ENCODE data around the gene OR2C1. TPM values are rescaled to one million over a fixed set of nuclear protein-coding genes. Genes with fewer than 3 reads are reported as not detected.

Gene OR2C1
- total RNA-seq, 1 experiment from 2014 or later, result not detected

DNA sequence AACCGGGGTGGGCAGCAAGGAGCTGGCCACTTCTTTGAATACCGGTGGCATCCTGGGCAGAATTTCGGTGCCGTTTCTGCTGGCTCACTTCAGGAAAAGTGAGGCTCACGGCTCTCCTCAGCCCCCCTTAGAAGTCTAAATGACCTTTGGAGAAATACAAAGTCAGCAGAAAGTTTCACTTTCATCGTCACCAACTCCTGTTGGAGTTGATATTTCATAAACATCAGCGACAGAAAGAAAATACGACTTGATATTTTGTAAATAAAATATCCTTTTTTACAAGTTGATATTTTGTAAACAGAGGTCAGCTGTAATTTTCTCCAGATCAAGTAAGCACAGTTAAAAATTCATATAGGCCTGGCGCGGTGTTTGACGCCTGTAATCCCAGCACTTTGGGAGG is 49.6 kb upstream of the OR2C1 start:
- no peak overlapping the region for H4K8ac ChIP-seq (replicated peaks; ENCODE audit: insufficient read length, low read depth, low read length)
- peak overlapping the region; percentile 34 for H3K4me2 ChIP-seq (ENCODE audit: insufficient read depth, insufficient read length, low read length)
- H3K4ac ChIP-seq (ENCODE audit: low read depth, low read length), result no peak overlapping the region
- H3K79me2 ChIP-seq (ENCODE audit: insufficient read depth, low read length), result no peaks in the 10 kb centered on the region
- H2BK120ac ChIP-seq (ENCODE audit: low read depth, low read length, poor library complexity, severe bottlenecking), result no peak overlapping the region
- H2BK20ac ChIP-seq (ENCODE audit: low read depth, low read length, poor library complexity, severe bottlenecking), result no peak overlapping the region
- DNase-seq, result no peak
- Mint-ChIP-seq H3K9me3 (peaks cover 78 to 86% of the 10 kb centered on the region in 2 experiments), H3K27me3 (ENCODE audit: low read depth) (peaks cover 15% of the 10 kb centered on the region), H3K4me1 (peaks cover 7% of the 10 kb centered on the region in 2 experiments; a peak in 1 of 4 replicates), H3K4me3 (peak overlapping the region; percentile 77 to 81), H3K27ac (no peak overlapping the region), H3K36me3 (ENCODE audit: insufficient read depth in 1 of 3, low read depth in 3 of 3) (peaks cover 72 to 83% (median 79%) of the 10 kb centered on the region in 3 experiments)
- H3K23me2 ChIP-seq (ENCODE audit: insufficient read length, low read depth, low read length, poor library complexity, severe bottlenecking), result peaks cover 5% of the 10 kb centered on the region
- no peak overlapping the region for H3K23ac ChIP-seq (ENCODE audit: insufficient read length, low read depth, low read length)
- H2BK5ac ChIP-seq (ENCODE audit: insufficient read length, low read length), result no peak overlapping the region
- no peak overlapping the region for H3K9ac ChIP-seq (ENCODE audit: extremely low read depth, insufficient read length, low read length)
- no peak overlapping the region for H3K18ac ChIP-seq (ENCODE audit: insufficient read length, low read depth, low read length)
- H3K27ac ChIP-seq (ENCODE audit: insufficient read length, low read depth, low read length), result no peak overlapping the region
- H3K4me1 ChIP-seq (ENCODE audit: insufficient read depth, low read length), result 0 out of 2 replicates have a peak, but pooled peaks cover 4% of the 10 kb centered on the region
- peaks cover 38% of the 10 kb centered on the region for H3K9me3 ChIP-seq (ENCODE audit: control insufficient read depth, low read depth, low read length)
- no peak overlapping the region for H4K91ac ChIP-seq (ENCODE audit: insufficient read length, low read depth, low read length)
- no peak overlapping the region for H2AFZ ChIP-seq (ENCODE audit: low read length)
- no CpG with 5 or more reads among the region's 11 CpGs for WGBS (ENCODE audit: extremely low coverage, insufficient read length, low lambda C conversion rate)
- H3K14ac ChIP-seq (ENCODE audit: insufficient read depth, low read length), result peak overlapping the region; percentile 96
- no peak overlapping the region for H2AK5ac ChIP-seq (ENCODE audit: insufficient read length, low read length)
- no peaks in the 10 kb centered on the region for H3K27me3 ChIP-seq (ENCODE audit: insufficient read depth, low read length)
- no peaks in the 10 kb centered on the region for H4K20me1 ChIP-seq (ENCODE audit: control insufficient read depth, insufficient read depth, insufficient read length)
- no peaks in the 10 kb centered on the region for H3K79me1 ChIP-seq (ENCODE audit: insufficient read depth, low read depth, low read length, poor library complexity, severe bottlenecking)
- no peak overlapping the region for H2BK12ac ChIP-seq (ENCODE audit: insufficient read length, low read depth, low read length)
- no peak overlapping the region for H2BK15ac ChIP-seq (ENCODE audit: low read depth, low read length)
- no peak overlapping the region for H3T11ph ChIP-seq (ENCODE audit: low read length)
- no peak overlapping the region for H4K5ac ChIP-seq (ENCODE audit: insufficient read length, low read depth, low read length)
- TF ChIP-seq, protein P1, sequence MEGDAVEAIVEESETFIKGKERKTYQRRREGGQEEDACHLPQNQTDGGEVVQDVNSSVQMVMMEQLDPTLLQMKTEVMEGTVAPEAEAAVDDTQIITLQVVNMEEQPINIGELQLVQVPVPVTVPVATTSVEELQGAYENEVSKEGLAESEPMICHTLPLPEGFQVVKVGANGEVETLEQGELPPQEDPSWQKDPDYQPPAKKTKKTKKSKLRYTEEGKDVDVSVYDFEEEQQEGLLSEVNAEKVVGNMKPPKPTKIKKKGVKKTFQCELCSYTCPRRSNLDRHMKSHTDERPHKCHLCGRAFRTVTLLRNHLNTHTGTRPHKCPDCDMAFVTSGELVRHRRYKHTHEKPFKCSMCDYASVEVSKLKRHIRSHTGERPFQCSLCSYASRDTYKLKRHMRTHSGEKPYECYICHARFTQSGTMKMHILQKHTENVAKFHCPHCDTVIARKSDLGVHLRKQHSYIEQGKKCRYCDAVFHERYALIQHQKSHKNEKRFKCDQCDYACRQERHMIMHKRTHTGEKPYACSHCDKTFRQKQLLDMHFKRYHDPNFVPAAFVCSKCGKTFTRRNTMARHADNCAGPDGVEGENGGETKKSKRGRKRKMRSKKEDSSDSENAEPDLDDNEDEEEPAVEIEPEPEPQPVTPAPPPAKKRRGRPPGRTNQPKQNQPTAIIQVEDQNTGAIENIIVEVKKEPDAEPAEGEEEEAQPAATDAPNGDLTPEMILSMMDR (conservative IDR thresholded peaks at IDR 0.05), result no peak
- no peak overlapping the region for H3K56ac ChIP-seq (ENCODE audit: insufficient read length, low read depth, low read length)

Measured in H9 (cell line).